ENCODE data around the gene ZNF329. TPM values are rescaled to one million over a fixed set of nuclear protein-coding genes. Genes with fewer than 3 reads are reported as not detected.

The ZNF329 gene
- total and polyA plus RNA-seq, 2 of the 13 experiments (the other 11 are each of a cell fraction or from before 2014, with no cell fraction given): 3.8 to 9.6 TPM

- TF ChIP-seq, protein P1, sequence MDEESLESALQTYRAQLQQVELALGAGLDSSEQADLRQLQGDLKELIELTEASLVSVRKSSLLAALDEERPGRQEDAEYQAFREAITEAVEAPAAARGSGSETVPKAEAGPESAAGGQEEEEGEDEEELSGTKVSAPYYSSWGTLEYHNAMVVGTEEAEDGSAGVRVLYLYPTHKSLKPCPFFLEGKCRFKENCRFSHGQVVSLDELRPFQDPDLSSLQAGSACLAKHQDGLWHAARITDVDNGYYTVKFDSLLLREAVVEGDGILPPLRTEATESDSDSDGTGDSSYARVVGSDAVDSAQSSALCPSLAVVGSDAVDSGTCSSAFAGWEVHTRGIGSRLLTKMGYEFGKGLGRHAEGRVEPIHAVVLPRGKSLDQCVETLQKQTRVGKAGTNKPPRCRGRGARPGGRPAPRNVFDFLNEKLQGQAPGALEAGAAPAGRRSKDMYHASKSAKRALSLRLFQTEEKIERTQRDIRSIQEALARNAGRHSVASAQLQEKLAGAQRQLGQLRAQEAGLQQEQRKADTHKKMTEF (CRISPR knock-in tag; IDR thresholded peaks at IDR 0.05): no peak
- no peak for TF ChIP-seq AGO1 (IDR thresholded peaks at IDR 0.05; ENCODE audit: low read depth, low read length, poor library complexity, severe bottlenecking)
- no peak for TF ChIP-seq ZNF772 (CRISPR knock-in tag; IDR thresholded peaks at IDR 0.05)
- TF ChIP-seq PHF8 (CRISPR knock-in tag; IDR thresholded peaks at IDR 0.05): no peak
- TF ChIP-seq ZBTB42 (CRISPR knock-in tag; IDR thresholded peaks at IDR 0.05): peak; percentile 19; the same call in 1 of the 2 replicates
- peak; percentile 24 for TF ChIP-seq ASH2L (IDR thresholded peaks at IDR 0.05; ENCODE audit: insufficient read length, low read depth, low read length)
- TF ChIP-seq ZNF281 (CRISPR knock-in tag; IDR thresholded peaks at IDR 0.05; ENCODE audit: borderline replicate concordance): peak; percentile 39; the same call in 1 of the 2 replicates
- TF ChIP-seq, protein P2, sequence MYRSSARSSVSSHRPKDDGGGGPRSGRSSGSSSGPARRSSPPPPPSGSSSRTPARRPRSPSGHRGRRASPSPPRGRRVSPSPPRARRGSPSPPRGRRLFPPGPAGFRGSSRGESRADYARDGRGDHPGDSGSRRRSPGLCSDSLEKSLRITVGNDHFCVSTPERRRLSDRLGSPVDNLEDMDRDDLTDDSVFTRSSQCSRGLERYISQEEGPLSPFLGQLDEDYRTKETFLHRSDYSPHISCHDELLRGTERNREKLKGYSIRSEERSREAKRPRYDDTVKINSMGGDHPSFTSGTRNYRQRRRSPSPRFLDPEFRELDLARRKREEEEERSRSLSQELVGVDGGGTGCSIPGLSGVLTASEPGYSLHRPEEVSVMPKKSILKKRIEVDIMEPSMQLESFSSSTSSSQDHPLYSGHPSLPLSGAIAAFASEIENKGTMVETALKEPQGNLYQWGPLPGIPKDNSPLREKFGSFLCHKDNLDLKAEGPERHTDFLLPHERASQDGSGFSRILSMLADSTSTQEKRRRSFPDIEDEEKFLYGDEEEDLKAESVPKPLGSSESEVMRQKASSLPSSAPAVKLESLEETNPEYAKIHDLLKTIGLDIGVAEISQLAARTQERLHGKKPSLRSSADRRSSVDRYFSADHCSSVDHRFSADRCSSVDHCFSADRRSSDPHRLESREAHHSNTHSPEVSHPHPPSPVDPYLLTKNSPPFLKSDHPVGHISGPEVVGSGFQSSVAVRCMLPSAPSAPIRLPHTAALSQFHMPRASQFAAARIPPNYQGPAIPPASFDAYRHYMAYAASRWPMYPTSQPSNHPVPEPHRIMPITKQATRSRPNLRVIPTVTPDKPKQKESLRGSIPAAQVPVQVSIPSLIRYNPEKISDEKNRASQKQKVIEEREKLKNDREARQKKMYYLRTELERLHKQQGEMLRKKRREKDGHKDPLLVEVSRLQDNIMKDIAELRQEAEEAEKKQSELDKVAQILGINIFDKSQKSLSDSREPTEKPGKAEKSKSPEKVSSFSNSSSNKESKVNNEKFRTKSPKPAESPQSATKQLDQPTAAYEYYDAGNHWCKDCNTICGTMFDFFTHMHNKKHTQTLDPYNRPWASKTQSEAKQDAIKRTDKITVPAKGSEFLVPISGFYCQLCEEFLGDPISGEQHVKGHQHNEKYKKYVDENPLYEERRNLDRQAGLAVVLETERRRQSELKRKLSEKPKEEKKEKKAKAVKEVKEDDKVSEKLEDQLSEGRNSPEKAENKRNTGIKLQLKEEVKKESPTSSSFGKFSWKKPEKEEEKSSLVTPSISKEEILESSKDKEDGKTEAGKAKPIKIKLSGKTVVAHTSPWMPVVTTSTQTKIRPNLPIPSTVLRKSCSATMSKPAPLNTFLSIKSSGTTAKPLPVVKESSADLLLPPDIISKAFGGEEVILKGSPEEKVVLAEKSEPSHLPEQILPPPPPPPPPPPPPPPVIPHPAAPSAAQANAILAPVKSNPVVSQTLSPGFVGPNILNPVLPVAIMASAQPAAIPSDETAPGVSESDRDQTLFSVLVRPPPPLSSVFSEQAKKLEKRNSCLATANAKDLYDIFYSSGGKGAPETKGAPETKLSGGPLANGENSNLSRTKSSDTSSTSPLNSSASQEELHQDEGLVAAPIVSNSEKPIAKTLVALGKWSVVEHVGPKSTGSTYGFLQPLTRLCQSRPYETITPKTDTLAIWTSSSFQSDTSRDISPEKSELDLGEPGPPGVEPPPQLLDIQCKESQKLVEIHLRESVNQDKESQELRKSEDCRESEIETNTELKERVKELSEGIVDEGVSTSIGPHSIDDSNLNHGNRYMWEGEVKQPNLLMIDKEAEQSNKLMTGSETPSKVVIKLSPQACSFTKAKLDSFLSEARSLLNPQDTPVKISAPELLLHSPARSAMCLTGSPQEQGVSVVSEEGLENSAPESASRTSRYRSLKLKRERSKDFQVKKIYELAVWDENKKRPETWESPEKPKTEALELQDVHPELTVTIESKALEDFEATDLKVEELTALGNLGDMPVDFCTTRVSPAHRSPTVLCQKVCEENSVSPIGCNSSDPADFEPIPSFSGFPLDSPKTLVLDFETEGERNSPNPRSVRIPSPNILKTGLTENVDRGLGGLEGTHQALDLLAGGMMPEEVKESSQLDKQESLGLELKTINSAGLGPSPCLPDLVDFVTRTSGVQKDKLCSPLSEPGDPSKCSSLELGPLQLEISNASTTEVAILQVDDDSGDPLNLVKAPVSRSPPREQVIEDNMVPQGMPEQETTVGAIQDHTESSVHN (CRISPR knock-in tag; IDR thresholded peaks at IDR 0.05): no peak
- no peak for TF ChIP-seq PLRG1 (conservative IDR thresholded peaks at IDR 0.05)
- no peak for TF ChIP-seq ZNF33A (CRISPR knock-in tag; IDR thresholded peaks at IDR 0.05; ENCODE audit: borderline replicate concordance)
- no peak for TF ChIP-seq ZSCAN25 (CRISPR knock-in tag; IDR thresholded peaks at IDR 0.05)
- TF ChIP-seq MTF2 (CRISPR knock-in tag; IDR thresholded peaks at IDR 0.05; ENCODE audit: borderline replicate concordance): 0 out of 2 replicates have a peak, but pooled peaks have one; percentile 63
- TF ChIP-seq ZFP82 (CRISPR knock-in tag; IDR thresholded peaks at IDR 0.05; ENCODE audit: borderline replicate concordance): no peak
- TF ChIP-seq, protein P3, sequence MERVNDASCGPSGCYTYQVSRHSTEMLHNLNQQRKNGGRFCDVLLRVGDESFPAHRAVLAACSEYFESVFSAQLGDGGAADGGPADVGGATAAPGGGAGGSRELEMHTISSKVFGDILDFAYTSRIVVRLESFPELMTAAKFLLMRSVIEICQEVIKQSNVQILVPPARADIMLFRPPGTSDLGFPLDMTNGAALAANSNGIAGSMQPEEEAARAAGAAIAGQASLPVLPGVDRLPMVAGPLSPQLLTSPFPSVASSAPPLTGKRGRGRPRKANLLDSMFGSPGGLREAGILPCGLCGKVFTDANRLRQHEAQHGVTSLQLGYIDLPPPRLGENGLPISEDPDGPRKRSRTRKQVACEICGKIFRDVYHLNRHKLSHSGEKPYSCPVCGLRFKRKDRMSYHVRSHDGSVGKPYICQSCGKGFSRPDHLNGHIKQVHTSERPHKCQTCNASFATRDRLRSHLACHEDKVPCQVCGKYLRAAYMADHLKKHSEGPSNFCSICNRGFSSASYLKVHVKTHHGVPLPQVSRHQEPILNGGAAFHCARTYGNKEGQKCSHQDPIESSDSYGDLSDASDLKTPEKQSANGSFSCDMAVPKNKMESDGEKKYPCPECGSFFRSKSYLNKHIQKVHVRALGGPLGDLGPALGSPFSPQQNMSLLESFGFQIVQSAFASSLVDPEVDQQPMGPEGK (CRISPR knock-in tag; IDR thresholded peaks at IDR 0.05): peak; percentile 66
- TF ChIP-seq GATAD2A (CRISPR knock-in tag; IDR thresholded peaks at IDR 0.05): peak; percentile 9; the same call in 1 of the 2 replicates
These were observed 32.0 kb upstream of the ZNF329 start (continued) for GRCh38 chr19:58182577-58182988.
